ENCODE measurements around the gene RPL22. TPM values are rescaled to one million over a fixed set of nuclear protein-coding genes. Genes with fewer than 3 reads are reported as not detected.

Gene RPL22
- 439 TPM for total RNA-seq

- ATAC-seq = peak; percentile 98
These were observed at the start of gene RPL22 for GRCh38 chr1:6199298-6200187. Gene RPL22 (minus strand): TSS chr1:6199595. CDS start chr1:6199573, 22 bp downstream.

GRCh38 chr1:6248161-6248776 lies 48.9 kb upstream of the RPL22 start:
- no peak for ATAC-seq

GRCh38 chr1:6247651-6248050 lies 48.3 kb upstream of the RPL22 start:
- ATAC-seq = no peak

- peak; percentile 62 for ATAC-seq
These were observed 47.4 kb upstream of the RPL22 start for GRCh38 chr1:6246497-6247467.

- peak; percentile 1 for ATAC-seq
These were observed 46.6 kb upstream of the RPL22 start for GRCh38 chr1:6245869-6246496.

- peak; percentile 82 for ATAC-seq
These were observed 45.9 kb upstream of the RPL22 start for GRCh38 chr1:6245086-6245868.

GRCh38 chr1:6244401-6245049 lies 45.1 kb upstream of the RPL22 start:
- no peak for ATAC-seq

GRCh38 chr1:6243993-6244392 lies 44.6 kb upstream of the RPL22 start, which contains the start of gene HES3:
Gene HES3 (plus strand): TSS chr1:6244179. CDS start chr1:6244366, 187 bp downstream.
- ATAC-seq = no peak

GRCh38 chr1:6243053-6243834 lies 43.8 kb upstream of the RPL22 start:
- no peak for ATAC-seq

GRCh38 chr1:6241887-6242740 lies 42.7 kb upstream of the RPL22 start:
- no peak for ATAC-seq

GRCh38 chr1:6241107-6241886 lies 41.9 kb upstream of the RPL22 start:
- ATAC-seq = no peak

- no peak for ATAC-seq
These were observed 40.8 kb upstream of the RPL22 start for GRCh38 chr1:6239950-6240768.

- ATAC-seq = no peak
These were observed 39.9 kb upstream of the RPL22 start for GRCh38 chr1:6239213-6239752.

- no peak for ATAC-seq
These were observed 37.7 kb upstream of the RPL22 start for GRCh38 chr1:6237093-6237492.

GRCh38 chr1:6235296-6235677 lies 35.9 kb upstream of the RPL22 start:
- peak; percentile 25 for ATAC-seq

- peak; percentile 15 for ATAC-seq
These were observed 35.3 kb upstream of the RPL22 start for GRCh38 chr1:6234502-6235295.

Data from esophagus mucosa (tissue), 1 donor.